GM21737 (cell line): ENCODE measurements around the gene ADAMTS19.
"Not testable (repeated sequence)": the region's sequence is repeated elsewhere in the genome, so short reads cannot be mapped to it uniquely, and the experiment has no call there.

Experiments
- ATAC-seq: cut with Tn5 transposase; IDR thresholded peaks from one replicate; pipeline ENCODE4 v1.9.1; 2021; ENCODE audit warnings: mild to moderate bottlenecking, moderate library complexity; ENCODE audit not compliant: unreplicated experiment

ADAMTS19 gene

GRCh38 chr5:129572060-129572459 is 112.0 kb downstream of the ADAMTS19 start:
- no peak for ATAC-seq

GRCh38 chr5:129584496-129584895 is 124.4 kb downstream of the ADAMTS19 start:
- ATAC-seq: not testable (repeated sequence)

GRCh38 chr5:129591508-129592160 is 131.5 kb downstream of the ADAMTS19 start:
- ATAC-seq: no peak

- no peak for ATAC-seq
Measured at GRCh38 chr5:129593525-129593924, 133.4 kb downstream of the ADAMTS19 start.

GRCh38 chr5:129601576-129601975 is 141.5 kb downstream of the ADAMTS19 start:
- ATAC-seq: no peak

- ATAC-seq: no peak
Measured at GRCh38 chr5:129608350-129608749, 148.3 kb downstream of the ADAMTS19 start.

- no peak for ATAC-seq
Measured at GRCh38 chr5:129609710-129610109, 149.6 kb downstream of the ADAMTS19 start.

- ATAC-seq: no peak
Measured at GRCh38 chr5:129616517-129616916, 156.4 kb downstream of the ADAMTS19 start.

GRCh38 chr5:129617206-129617605 is 157.1 kb downstream of the ADAMTS19 start:
- no peak for ATAC-seq

- no peak for ATAC-seq
Measured at GRCh38 chr5:129619782-129620181, 159.7 kb downstream of the ADAMTS19 start.

GRCh38 chr5:129622531-129622930 is 162.4 kb downstream of the ADAMTS19 start:
- ATAC-seq: no peak

- no peak for ATAC-seq
Measured at GRCh38 chr5:129629575-129629974, 169.5 kb downstream of the ADAMTS19 start.

- ATAC-seq: no peak
Measured at GRCh38 chr5:129630101-129630500, 170.0 kb downstream of the ADAMTS19 start.

- ATAC-seq: no peak
Measured at GRCh38 chr5:129631961-129632360, 171.9 kb downstream of the ADAMTS19 start.

GRCh38 chr5:129637501-129637900 is 177.4 kb downstream of the ADAMTS19 start:
- not testable (repeated sequence) for ATAC-seq

GRCh38 chr5:129639331-129639730 is 179.2 kb downstream of the ADAMTS19 start:
- ATAC-seq: no peak

GRCh38 chr5:129652349-129653056 is 192.4 kb downstream of the ADAMTS19 start:
- no peak for ATAC-seq

GRCh38 chr5:129653057-129653375 is 192.9 kb downstream of the ADAMTS19 start:
- no peak for ATAC-seq

GRCh38 chr5:129653442-129653841 is 193.3 kb downstream of the ADAMTS19 start:
- ATAC-seq: no peak

- ATAC-seq: no peak
Measured at GRCh38 chr5:129656952-129657351, 196.9 kb downstream of the ADAMTS19 start.

- ATAC-seq: no peak
Measured at GRCh38 chr5:129658801-129659200, 198.7 kb downstream of the ADAMTS19 start.

- ATAC-seq: no peak
Measured at GRCh38 chr5:129661366-129662035, 201.4 kb downstream of the ADAMTS19 start.
